GM12875 (cell line): ENCODE results near the gene KCNQ1OT1.

Experiments
- H3K4me3 ChIP-seq: one replicate; pipeline ENCODE4 v1.5.1; 2011; ENCODE audit warnings: low read depth, low read length, control low read depth
- TF ChIP-seq, protein P1 (sequence below): IDR thresholded peaks from 2 replicates; pipeline ENCODE4 v1.5.1; 2011; ENCODE audit warnings: low read depth, mild to moderate bottlenecking, control low read depth, inconsistent platforms, low read length, moderate library complexity, borderline replicate concordance; ENCODE audit not compliant: insufficient read depth

Gene KCNQ1OT1

DNA sequence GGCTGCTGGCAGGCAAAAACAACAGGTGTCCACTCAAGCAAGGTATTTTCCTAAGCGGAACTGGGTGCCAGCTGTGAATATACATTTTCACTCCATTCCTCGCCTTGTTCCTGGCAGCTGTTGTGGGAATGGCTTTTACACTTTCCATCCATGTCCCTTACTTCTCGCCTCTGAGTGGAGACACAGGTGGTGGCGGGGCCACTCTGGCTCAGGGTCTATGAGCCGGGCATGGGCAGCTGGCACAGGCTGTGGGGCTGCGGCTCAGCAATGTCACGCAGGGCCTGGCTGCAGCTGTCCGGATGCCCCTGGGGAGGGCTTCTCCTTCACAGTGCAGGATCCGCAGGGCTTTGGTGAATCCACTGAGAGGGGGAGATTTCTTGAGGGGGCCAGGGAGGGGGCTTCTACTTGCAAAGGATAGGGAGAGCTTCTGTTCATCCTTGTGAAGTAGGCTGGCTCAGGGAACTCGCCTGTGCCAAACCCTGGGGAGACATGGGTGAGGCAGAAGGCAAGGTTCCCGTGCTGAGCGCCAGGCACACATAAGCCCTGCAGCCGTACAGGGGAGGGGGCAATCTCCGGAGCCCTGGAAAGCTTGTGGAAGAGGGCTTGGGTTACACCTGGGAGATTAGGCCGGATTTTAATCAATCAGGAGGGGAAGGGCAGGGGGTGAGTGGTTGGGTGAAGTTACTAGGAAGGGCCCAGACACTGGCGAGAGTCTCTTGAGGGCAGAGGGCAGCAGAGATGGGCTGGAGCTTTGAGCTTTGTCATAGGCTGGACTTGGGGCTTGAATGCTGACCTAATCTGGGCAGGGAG lies 45.7 kb downstream of the KCNQ1OT1 start:
- no peak overlapping the region for H3K4me3 ChIP-seq
- TF ChIP-seq, protein P1, sequence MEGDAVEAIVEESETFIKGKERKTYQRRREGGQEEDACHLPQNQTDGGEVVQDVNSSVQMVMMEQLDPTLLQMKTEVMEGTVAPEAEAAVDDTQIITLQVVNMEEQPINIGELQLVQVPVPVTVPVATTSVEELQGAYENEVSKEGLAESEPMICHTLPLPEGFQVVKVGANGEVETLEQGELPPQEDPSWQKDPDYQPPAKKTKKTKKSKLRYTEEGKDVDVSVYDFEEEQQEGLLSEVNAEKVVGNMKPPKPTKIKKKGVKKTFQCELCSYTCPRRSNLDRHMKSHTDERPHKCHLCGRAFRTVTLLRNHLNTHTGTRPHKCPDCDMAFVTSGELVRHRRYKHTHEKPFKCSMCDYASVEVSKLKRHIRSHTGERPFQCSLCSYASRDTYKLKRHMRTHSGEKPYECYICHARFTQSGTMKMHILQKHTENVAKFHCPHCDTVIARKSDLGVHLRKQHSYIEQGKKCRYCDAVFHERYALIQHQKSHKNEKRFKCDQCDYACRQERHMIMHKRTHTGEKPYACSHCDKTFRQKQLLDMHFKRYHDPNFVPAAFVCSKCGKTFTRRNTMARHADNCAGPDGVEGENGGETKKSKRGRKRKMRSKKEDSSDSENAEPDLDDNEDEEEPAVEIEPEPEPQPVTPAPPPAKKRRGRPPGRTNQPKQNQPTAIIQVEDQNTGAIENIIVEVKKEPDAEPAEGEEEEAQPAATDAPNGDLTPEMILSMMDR, result no peak

DNA sequence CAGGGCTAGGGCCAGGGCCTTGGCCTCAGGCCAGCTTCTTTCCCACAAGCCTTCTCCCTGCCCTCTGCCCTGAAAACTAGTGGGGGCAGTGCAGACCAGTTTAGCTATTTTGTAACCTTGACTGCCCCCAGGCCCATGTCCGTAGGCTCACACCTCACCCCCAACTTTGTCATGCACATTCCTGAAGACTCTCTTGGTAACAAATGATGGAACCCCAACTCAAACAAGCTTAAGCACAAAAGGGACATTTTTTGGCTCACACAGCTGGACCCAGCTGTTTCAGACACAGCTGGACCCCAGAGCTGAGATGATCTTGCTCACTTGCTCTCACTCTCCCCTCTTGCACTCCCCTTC lies 46.6 kb downstream of the KCNQ1OT1 start:
- H3K4me3 ChIP-seq, result no peak overlapping the region
- TF ChIP-seq, protein P1, result no peak

GRCh38 chr11:2652333-2653197 lies 47.2 kb downstream of the KCNQ1OT1 start:
- no peak overlapping the region for H3K4me3 ChIP-seq
- TF ChIP-seq, protein P1, result no peak

GRCh38 chr11:2651826-2652271 lies 47.9 kb downstream of the KCNQ1OT1 start:
- TF ChIP-seq, protein P1, result no peak
- no peak overlapping the region for H3K4me3 ChIP-seq

GRCh38 chr11:2651054-2651617 lies 48.7 kb downstream of the KCNQ1OT1 start:
- no peak overlapping the region for H3K4me3 ChIP-seq
- TF ChIP-seq, protein P1, result no peak

GRCh38 chr11:2650343-2650867 lies 49.4 kb downstream of the KCNQ1OT1 start:
- H3K4me3 ChIP-seq, result no peak overlapping the region
- TF ChIP-seq, protein P1, result no peak
